A549 treated with CpdA at 1 μM for 4 hours (cell line): ENCODE results near the gene RSPO3. TPM values are rescaled to one million over a fixed set of nuclear protein-coding genes. Genes with fewer than 3 reads are reported as not detected.

Source experiments
- total RNA-seq: library from RNA; stranded (reverse); fragments of 200-300 nt; extraction: Qiagen RNA extraction; gene quantifications from 5 replicates; pipeline ENCODE4 v1.2.3, GENCODE V29; 2022; ENCODE audit warnings: low read depth

The RSPO3 gene, protein sequence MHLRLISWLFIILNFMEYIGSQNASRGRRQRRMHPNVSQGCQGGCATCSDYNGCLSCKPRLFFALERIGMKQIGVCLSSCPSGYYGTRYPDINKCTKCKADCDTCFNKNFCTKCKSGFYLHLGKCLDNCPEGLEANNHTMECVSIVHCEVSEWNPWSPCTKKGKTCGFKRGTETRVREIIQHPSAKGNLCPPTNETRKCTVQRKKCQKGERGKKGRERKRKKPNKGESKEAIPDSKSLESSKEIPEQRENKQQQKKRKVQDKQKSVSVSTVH
- 105 to 135 TPM (median 120 TPM) in 5 replicates for total RNA-seq

DNA sequence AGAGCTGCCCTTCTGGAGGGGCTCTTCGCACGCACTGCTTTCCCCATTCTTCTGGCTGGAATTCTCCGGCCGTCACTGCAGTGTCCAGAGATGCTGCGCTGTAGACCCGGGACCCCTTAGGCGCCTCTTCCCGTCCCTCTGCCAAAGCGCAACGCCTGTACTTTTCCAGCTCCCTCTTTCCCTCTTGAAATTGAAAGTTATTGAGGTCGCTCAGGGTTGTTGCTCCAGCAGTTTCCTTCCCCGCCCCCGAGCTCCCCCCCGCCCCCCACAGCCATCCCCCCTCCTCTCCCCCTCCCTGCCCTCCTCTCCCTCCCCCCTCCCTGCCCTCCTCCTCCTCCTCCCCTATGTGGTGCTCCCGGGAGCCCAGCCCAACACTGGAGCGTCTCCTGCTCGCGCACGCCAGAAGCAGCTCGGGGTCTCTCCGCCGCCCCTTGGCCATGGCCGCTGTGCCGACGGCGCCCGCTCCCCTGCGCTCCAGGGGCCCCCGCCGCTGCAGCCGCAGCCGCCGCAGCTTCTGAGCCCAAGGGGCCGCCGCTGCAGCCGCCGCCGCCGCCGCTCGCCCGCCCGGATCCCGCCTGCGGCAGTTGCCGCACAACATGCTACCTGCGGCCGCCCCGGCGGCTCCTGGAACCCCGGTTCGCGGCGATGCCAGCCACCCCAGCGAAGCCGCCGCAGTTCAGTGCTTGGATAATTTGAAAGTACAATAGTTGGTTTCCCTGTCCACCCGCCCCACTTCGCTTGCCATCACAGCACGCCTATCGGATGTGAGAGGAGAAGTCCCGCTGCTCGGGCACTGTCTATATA, at the start of gene RSPO3:
RSPO3 (plus strand) TSS at position 374 of the 804 bp plus-strand sequence. CDS start 522 bp downstream, outside the sequence.

Other genes starting within 250 kb of the RSPO3 start
- 9.6 to 11.9 TPM (median 10.0 TPM) in 5 replicates for gene RNF146, start 148.2 kb downstream of the RSPO3 start, total RNA-seq
- gene ECHDC1, start 224.9 kb downstream of the RSPO3 start, total RNA-seq: 36.1 to 65.4 TPM (median 38.2 TPM) in 5 replicates